Kidney glomerular epithelial cell (primary cell): ENCODE results near the gene ANKRD36.
"Not testable (repeated sequence)": the region's sequence is repeated elsewhere in the genome, so short reads cannot be mapped to it uniquely, and the experiment has no call there.

Experiments
- DNase-seq: peaks from one replicate; lab custom pipeline; 2025; lab: John Stamatoyannopoulos, UW

The ANKRD36 gene

DNA sequence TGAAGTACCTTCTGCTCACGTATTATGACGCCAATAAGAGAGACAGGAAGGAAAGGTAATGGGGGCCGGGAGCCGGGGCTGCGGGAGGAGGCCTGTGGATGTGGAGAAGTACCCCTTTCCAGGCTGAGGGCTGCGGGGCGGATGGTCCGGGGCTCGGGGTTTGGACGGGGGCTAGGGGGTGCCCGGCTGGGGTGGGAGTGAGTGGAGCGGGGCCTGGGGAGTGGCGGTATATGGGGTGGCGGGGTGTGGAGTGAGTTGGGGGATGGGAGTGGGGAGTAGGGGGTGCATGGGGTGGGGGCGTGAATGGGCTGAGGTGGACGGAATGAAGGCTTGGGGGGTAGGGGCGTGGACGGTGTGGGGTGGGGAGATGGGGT is 916 bp downstream of the ANKRD36 start:
- not testable (repeated sequence) for DNase-seq

DNA sequence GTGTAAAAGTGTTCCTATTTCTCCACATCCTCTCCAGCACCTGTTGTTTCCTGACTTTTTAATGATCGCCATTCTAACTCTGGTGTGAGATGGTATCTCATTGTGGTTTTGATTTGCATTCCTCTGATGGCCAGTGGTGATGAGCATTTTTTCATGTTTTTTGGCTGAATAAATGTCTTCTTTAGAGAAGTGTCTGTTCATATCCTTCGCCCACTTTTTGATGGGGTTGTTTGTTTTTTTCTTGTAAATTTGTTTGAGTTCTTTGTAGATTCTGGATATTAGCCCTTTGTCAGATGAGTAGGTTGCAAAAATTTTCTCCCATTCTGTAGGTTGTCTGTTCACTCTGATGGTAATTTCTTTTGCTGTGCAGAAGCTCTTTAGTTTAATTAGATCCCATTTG is 16.1 kb downstream of the ANKRD36 start:
- DNase-seq, result not testable (repeated sequence)

DNA sequence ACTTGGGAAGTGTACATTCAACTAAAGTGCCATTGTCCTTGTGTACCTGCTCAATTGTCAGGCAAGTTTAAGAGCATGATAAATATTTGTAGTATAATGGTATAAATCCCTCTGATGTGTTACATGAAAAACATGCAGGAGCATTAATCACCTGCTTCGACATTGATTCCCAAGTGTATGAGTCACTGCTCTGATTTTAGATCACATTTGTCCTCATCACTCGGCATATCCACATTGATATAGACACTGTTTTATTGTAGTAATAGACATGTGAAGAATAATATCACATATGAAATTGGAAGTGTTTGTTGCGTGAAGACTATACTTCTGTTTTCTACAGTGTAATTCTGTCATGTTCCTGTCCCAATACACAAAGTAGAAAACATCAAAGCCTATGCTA is 31.1 kb downstream of the ANKRD36 start:
- DNase-seq, result not testable (repeated sequence)

DNA sequence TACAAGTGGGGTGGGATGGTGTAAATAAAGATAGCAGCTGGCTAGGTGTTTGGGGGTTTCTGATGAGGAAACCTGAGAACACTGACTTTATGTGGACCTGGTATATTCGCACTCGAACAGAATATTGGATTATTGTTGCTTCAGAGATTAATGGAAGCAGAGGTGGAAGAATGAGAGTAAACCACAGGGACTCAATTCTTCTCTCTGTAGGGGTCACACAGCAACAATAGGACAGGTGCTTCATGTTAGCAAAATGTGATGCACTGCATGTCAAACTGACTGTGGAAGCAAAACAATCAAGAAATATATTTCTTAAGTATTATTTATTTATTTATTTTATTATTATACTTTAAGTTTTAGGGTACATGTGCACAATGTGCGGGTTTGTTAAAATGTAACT is 53.6 kb downstream of the ANKRD36 start:
- not testable (repeated sequence) for DNase-seq

DNA sequence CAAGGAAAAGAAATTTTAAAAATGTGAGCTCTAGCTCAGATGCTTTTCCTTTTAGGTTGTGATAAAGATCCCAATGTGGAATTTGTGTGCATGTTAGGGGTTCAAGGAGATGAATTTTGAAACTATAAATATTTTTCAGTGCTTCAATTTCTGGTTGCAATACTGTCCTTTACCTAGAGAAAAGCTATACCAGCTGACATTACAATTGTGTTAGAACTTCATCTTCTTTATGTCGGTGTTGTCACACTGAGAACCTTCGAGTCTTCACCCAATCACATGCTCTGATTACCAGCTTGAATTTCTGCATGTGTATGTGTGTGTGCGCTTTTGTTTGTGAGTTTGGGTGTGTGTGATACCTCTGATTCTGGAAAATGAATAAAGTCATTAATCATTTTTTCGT is 55.0 kb downstream of the ANKRD36 start:
- not testable (repeated sequence) for DNase-seq

DNA sequence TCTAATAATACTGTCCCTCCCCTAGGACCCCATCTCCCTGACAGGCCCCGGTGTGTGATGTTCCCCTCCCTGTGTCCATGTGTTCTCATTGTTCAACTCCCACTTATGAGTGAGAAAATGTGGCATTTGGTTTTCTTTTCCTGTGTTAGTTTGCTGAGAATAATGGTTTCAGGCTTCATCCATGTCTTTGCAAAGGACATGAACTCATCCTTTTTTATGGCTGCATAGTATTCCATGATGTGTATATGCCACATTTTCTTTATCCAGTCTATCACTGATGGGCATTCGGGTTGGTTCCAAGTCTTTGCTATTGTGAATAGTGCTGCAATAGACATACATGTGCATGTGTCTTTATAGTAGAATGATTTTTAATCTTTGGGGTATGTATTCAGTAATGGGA is 55.6 kb downstream of the ANKRD36 start:
- DNase-seq, result not testable (repeated sequence)

DNA sequence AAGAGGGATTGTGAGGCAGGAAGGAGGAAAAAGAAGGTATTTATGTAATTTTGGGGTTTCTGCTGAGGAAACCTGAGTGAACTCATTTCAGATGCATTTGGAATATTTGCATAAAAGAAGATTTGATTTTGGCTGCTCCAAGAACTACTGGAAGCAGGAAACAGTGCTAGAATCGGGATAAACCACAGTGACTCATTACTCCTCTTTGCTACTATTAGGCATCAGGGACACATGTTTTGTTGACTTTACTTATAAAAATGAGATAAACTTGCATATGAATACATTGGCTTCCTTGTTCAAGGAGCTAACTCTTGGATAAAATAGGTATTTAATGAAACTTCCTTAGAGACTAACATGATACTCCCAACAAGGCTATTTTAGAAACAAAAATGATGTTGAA is 67.4 kb downstream of the ANKRD36 start:
- DNase-seq, result not testable (repeated sequence)

DNA sequence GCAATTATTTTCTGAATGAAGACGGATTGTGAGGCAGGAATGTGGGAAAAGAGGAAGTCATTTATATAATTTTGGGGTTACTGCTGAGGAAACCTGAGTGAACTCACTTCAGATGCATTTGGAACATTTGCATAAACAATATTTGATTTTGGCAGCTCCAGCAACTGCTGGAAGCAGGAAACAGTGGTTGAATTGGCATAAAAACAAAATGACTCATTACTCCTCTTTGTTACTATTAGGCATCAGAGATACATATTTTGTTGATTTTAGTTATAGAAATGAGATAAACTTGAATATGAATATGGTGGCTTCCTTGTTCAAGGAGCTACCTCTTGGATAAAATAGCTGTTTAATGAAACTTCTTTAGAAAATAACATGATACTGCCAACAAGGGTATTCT is 82.4 kb downstream of the ANKRD36 start:
- not testable (repeated sequence) for DNase-seq

DNA sequence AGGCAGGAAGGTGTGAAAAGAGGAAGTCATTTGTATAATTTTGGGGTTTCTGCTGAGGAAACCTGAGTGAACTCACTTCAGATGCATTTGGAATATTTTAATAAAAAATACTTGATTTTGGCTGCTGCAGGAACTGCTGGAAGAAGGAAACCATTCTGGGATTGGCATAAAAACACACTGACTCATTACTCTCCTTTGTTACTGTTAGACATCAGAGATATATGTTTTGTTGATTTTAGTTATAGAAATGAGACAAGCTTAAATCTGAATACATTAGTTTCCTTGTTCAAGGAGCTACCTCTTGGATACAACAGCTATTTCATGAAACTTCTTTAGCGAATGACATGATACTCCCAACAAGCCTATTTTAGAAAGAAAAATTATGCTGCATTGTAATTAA is 84.3 kb downstream of the ANKRD36 start:
- not testable (repeated sequence) for DNase-seq

DNA sequence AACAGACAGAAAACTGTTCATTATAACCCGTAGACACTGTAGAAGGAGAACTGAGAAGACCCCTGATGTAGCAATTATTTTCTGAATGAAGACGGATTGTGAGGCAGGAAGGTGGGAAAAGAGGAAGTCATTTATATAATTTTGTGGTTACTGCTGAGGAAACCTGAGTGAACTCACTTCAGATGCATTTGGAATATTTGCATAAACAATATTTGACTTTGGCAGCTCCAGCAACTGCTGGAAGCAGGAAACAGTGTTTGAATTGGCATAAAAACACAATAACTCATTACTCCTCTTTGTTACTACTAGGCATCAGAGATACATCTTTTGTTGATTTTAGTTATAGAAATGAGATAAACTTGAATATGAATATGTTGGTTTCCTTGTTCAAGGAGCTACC is 87.9 kb downstream of the ANKRD36 start:
- not testable (repeated sequence) for DNase-seq

DNA sequence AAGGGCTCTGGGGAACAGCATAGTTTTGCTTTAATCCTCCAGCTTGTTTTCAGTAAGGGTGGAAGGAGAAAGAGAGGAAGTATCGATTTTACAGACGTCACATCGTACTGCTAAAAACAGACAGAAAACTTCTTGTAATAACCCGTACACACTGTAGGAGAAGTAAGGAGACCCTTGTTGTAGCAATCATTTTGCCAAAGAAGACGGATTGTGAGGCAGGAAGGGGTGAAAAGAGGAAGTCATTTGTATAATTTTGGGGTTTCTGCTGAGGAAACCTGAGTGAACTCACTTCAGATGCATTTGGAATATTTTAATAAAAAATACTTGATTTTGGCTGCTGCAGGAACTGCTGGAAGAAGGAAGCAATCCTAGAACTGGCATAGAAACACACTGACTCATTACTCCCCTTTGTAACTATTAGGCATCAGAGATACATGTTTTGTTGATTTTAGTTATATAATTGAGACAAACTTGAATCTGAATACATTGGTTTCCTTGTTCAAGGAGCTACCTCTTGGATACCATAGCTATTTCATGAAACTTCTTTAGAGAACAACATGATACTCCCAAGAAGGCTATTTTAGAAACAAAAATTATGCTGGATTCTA is 89.8 kb downstream of the ANKRD36 start:
- DNase-seq, result not testable (repeated sequence)

DNA sequence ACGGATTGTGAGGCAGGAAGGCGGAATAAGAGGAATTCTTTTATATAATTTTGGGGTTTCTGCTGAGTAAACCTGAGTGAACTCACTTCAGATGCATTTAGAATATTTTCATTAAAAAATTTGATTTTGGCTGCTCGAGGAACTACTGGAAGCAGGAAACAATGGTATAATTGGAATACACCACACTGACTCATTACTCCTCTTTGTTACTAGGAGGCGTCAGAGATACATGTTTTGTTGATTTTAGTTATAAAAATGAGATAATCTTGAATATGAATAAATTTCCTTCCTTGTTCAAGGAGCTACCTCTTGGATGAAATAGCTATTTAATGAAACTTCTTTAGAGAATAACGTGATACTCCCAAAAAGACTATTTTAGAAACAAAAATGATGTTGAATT is 97.4 kb downstream of the ANKRD36 start:
- DNase-seq, result no peak

DNA sequence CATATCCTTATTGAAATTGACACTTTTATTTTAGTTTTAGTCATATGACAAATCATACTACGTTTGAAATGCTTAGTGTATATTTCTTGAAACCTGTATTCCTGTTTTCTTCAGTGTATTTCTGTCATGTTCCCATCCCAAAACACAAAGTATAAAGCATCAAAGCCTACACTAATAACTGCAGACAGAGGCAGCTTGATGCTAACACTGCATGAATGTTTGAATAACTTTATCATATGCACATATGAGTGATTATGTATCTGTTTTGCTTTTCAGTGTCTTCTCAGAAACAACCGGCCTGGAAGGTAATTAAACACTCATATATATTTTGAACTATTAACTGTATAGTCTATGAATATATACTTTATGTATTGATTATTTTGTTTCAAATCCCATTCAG is 102.1 kb downstream of the ANKRD36 start:
- not testable (repeated sequence) for DNase-seq

DNA sequence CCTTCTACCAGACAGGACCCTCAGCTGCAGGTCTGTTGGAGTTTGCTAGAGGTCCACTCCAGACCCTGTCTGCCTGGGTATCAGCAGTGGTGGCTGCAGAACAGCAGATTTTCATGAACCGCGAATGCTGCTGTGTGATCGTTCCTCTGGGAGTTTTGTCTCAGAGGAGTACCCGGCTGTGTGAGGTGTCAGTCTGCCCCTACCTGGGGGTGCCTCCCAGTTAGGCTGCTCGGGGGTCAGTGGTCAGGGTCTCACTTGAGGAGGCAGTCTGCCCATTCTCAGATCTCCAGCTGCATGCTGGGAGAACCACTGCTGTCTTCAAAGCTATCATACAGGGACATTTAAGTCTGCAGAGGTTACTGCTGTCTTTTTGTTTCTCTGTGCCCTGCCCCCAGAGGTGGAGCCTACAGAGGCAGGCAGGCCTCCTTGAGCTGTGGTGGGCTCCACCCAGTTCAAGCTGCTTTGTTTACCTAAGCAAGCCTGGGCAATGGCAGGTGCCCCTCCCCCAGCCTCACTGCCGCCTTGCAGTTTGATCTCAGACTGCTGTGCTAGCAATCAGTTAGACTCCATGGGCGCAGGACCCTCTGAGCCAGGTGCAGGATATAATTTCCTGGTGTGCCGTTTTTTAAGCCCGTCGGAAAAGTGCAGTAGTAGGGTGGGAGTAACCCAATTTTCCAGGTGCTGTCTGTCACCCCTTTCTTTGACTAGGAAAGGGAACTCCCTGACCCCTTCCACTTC is 118.1 kb downstream of the ANKRD36 start:
- not testable (repeated sequence) for DNase-seq

DNA sequence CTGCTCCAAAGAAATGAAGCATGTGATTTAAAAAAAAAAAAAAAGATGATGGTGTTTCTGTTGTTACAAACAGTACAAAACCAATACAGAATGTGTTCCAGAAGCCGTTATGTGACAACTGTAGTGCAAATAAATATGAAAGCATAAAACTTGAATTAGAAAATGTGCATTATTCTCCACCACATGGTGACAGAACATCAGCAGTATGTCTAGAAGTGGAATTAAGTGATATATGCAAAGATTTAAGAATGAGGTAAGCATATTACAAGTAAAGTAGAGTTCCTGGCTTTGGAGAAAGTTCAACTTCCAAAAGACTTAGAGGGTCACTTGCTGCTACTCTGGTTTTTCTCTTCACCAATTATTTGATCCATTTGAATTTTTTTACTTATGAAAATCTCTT is 120.0 kb downstream of the ANKRD36 start:
- not testable (repeated sequence) for DNase-seq

DNA sequence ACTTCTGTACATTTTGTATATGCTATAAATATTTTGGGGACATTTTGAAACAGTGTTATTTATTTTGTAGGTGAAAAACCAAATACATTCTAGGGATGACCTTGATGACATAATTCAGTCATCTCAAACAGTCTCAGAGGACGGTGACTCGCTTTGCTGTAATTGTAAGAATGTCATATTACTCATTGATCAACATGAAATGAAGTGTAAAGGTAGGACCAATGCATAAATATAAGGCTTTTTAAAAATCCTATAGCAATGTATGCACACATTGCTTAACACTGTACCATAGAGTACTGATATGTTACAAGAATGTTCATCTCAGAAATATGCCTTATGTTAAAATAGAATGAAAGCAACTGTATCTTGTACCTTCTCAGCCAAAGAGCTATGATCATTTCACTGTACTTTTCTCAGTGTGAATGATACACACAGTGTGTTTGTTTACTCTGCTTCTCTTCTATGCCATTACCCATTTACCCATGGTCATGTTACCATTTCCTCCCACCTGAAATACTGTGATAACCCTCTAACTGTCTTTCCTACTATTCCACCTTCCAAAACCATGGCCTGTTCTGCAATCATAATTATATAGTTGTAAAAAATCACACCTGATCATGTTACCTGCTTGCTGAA is 120.8 kb downstream of the ANKRD36 start:
- DNase-seq, result not testable (repeated sequence)

DNA sequence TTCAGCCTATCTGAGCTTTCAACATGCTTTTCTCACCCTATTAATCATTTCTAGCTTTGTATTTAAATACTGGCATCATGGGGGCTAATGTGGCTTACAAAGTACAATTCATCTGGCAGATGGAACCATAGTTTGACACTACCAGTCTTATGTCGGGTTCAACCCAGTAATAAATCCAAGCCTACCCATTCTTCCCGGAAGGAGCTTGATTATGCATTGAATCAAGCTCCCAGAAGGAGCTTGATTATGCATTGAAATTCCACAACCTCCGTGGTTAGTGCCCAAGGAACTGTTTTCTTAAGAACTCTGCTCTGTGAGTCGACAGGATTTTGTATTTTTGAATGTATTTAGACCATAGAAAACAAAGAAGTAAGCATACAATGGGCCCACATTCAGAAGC is 148.2 kb downstream of the ANKRD36 start:
- DNase-seq, result not testable (repeated sequence)

DNA sequence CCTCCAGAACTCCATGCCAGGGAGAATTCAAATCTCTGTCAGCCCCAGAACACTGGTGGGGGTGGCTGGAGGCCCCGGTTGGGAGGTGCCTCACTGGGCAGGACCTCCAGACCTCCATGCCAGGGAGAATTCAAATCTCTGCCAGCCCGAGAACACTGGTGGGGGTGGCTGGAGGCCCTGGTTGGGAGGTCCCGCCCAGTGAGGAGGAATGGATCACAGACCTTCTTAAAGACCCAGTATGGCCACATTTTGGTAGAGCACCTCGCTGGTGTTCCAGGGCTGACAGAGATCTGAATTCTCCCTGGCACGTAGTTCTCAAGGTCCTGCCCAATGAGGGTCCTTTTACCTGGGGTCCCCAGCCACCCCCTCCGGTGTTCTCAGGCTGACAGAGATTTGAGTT is 153.5 kb downstream of the ANKRD36 start:
- DNase-seq, result not testable (repeated sequence)

DNA sequence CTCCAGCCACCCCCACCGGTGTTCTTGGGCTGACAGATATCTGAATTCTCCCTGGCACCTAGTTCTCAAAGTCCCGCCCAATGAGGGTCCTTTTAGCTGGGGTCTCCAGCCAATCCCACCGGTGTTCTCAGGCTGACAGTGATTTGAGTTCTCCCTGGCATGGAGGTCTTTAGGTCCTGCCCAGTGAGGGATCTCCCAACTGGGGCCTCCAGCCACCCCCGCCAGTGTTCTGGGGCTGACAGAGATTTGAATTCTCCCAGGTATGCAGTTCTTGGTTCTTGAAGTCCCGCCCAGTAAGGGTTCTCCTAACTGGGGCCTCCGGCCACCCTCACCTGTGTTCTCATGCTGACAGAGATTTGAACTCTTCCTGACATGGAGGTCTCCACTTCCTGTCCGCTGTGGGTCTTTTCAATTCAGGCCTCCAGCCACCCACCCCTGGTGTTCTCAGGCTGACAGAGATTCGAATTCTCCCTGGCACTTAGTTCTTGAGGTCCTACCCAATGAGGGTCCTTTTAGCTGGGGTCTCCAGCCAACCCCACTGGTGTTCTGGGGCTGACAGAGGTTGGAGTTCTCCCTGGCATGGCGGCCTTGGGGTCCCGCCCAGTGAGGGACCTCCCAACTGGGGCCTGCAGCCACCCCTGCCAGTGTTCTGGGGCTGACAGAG is 154.6 kb downstream of the ANKRD36 start:
- no peak for DNase-seq

DNA sequence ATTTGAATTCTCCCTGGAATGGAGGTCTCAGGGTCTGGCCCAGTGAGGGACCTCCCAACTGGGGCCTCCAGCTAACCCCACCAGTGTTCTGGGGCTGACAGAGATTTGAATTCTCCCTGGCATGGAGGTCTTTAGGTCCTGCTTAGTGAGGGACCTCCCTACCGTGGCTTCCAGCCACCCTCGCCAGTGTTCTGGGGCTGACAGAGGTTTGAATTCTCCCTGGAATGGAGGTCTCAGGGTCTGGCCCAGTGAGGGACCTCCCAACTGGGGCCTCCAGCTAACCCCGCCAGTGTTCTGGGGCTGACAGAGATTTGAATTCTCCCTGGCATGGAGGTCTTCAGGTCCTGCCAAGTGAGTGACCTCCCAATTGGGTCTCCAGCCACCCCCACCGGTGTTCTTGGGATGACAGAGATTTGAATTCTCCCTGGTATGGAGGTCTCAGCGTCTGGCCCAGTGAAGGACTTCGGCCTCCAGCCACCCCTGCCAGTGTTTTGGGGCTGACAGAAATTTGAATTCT is 155.2 kb downstream of the ANKRD36 start:
- DNase-seq, result not testable (repeated sequence)

DNA sequence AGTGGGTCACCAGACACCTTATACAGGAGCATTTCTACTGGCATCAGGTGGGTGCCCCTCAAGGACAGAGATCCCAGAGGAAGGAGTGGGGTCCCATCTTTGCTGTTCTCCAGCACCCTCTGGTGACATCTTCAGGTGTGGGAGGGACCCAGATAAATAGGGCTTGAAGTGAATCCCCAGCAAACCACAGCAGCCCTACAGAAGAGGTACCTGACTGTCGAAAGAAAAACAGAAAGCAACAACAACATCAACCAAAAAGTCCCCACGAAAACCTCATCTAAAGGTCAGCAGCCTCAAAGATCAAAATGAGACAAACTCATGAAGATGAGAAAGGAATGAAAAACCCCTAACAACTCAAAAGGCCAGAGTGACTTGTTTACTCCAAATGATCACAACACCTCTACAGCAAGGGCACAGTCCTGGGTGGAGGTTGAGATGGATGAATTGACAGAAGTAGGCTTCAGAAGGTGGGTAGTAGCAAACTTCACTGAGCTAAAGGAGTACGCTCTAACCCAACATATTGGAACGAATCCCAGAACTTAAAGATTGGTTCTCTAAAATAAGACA is 163.4 kb downstream of the ANKRD36 start:
- not testable (repeated sequence) for DNase-seq

DNA sequence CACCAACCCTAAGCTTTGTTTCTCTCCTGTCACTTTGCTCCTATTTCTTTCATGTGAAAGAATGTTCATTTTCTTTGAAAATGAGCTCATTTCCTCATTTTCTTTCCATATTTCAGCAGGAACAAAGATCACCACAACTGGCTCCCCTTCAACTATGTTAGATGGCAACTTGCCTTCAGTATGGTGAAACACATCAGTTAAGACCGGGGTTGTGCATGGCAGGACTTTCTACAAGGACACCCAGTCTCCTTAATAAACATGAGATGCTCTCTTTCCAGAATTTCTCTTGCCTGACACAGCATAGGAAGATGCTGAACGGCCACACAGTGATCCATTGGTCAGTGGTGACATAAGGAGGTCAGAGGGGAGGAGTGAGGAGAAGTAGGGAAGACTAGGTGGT is 172.2 kb downstream of the ANKRD36 start:
- DNase-seq, result not testable (repeated sequence)
